ENCODE measurements around the gene ETV1.
"Not testable (repeated sequence)": the region's sequence is repeated elsewhere in the genome, so short reads cannot be mapped to it uniquely, and the experiment has no call there.

ETV1 gene

GRCh38 chr7:13932131-13932530 is 57.3 kb downstream of the ETV1 start:
- no peak for DNase-seq (ENCODE audit: low spot score)

- DNase-seq (ENCODE audit: low spot score), result no peak
These were observed 68.4 kb downstream of the ETV1 start for GRCh38 chr7:13921062-13921461.

- no peak for DNase-seq (ENCODE audit: low spot score)
These were observed 69.3 kb downstream of the ETV1 start for GRCh38 chr7:13920053-13920697.

- not testable (repeated sequence) for DNase-seq (ENCODE audit: low spot score)
These were observed 71.1 kb downstream of the ETV1 start for GRCh38 chr7:13918333-13918732.

GRCh38 chr7:13917103-13917502 is 72.4 kb downstream of the ETV1 start:
- not testable (repeated sequence) for DNase-seq (ENCODE audit: low spot score)

- no peak for DNase-seq (ENCODE audit: low spot score)
These were observed 73.6 kb downstream of the ETV1 start for GRCh38 chr7:13915891-13916290.

- no peak for DNase-seq (ENCODE audit: low spot score)
These were observed 76.7 kb downstream of the ETV1 start for GRCh38 chr7:13912715-13913278.

GRCh38 chr7:13911909-13912308 is 77.6 kb downstream of the ETV1 start:
- no peak for DNase-seq (ENCODE audit: low spot score)

- peak; percentile 7 for DNase-seq (ENCODE audit: low spot score)
These were observed 78.5 kb downstream of the ETV1 start for GRCh38 chr7:13910805-13911551.

GRCh38 chr7:13908667-13909397 is 80.6 kb downstream of the ETV1 start:
- peak; percentile 21 for DNase-seq (ENCODE audit: low spot score)

GRCh38 chr7:13907831-13908230 is 81.6 kb downstream of the ETV1 start:
- no peak for DNase-seq (ENCODE audit: low spot score)

- DNase-seq (ENCODE audit: low spot score), result no peak
These were observed 84.8 kb downstream of the ETV1 start for GRCh38 chr7:13904689-13905088.

- DNase-seq (ENCODE audit: low spot score), result no peak
These were observed 85.5 kb downstream of the ETV1 start for GRCh38 chr7:13904007-13904406.

GRCh38 chr7:13901577-13901976 is 87.9 kb downstream of the ETV1 start:
- DNase-seq (ENCODE audit: low spot score), result no peak

GRCh38 chr7:13898957-13899670 is 90.4 kb downstream of the ETV1 start:
- no peak for DNase-seq (ENCODE audit: low spot score)

- DNase-seq (ENCODE audit: low spot score), result no peak
These were observed 91.6 kb downstream of the ETV1 start for GRCh38 chr7:13897819-13898218.

GRCh38 chr7:13894954-13895353 is 94.5 kb downstream of the ETV1 start:
- no peak for DNase-seq (ENCODE audit: low spot score)

- no peak for DNase-seq (ENCODE audit: low spot score)
These were observed 95.1 kb downstream of the ETV1 start for GRCh38 chr7:13894377-13894776.

- no peak for DNase-seq (ENCODE audit: low spot score)
These were observed 98.7 kb downstream of the ETV1 start for GRCh38 chr7:13890793-13891192.

GRCh38 chr7:13886356-13886755 is 103.1 kb downstream of the ETV1 start:
- no peak for DNase-seq (ENCODE audit: low spot score)

- DNase-seq (ENCODE audit: low spot score), result no peak
These were observed 107.4 kb downstream of the ETV1 start for GRCh38 chr7:13882051-13882450.

- no peak for DNase-seq (ENCODE audit: low spot score)
These were observed 108.7 kb downstream of the ETV1 start for GRCh38 chr7:13880789-13881188.
